Subcutaneous abdominal adipose tissue (tissue), 5 donors: Measurements from ENCODE around the gene CKLF.

Experiments
- H3K27ac ChIP-seq: one replicate; pipeline ENCODE4 v1.7.0; 2013; ENCODE audit warnings: low read depth, mild to moderate bottlenecking, inconsistent platforms, low read length, moderate library complexity
- H3K27me3 ChIP-seq, 5 donors: one replicate each; pipeline ENCODE4 v1.7.0; 2013; ENCODE audit warnings: low read length in 5 of 5, inconsistent platforms in 1 of 5; ENCODE audit not compliant: control insufficient read depth in 5 of 5, insufficient read depth in 4 of 5
- H3K36me3 ChIP-seq, 5 donors: one replicate each; pipeline ENCODE4 v1.7.0; 2013; ENCODE audit warnings: low read length in 5 of 5; ENCODE audit not compliant: control insufficient read depth in 5 of 5, insufficient read depth in 5 of 5
- H3K4me1 ChIP-seq, 5 donors: one replicate each; pipeline ENCODE4 v1.7.0; 2013; ENCODE audit warnings: low read length in 5 of 5, mild to moderate bottlenecking in 3 of 5, moderate library complexity in 1 of 5; ENCODE audit not compliant: control insufficient read depth in 5 of 5, insufficient read depth in 5 of 5
- H3K4me3 ChIP-seq, 5 donors: one replicate each; pipeline ENCODE4 v1.7.0; 2013; ENCODE audit warnings: low read length in 5 of 5, low read depth in 1 of 5
- H3K9ac ChIP-seq, 5 donors: one replicate each; pipeline ENCODE4 v1.7.0; 2013; ENCODE audit warnings: low read length in 5 of 5, mild to moderate bottlenecking in 4 of 5, moderate library complexity in 3 of 5
- H3K9me3 ChIP-seq, 5 donors: one replicate each; pipeline ENCODE4 v1.7.0; 2013; ENCODE audit warnings: low read length in 5 of 5; ENCODE audit not compliant: control insufficient read depth in 5 of 5
- donor health status: healthy.
- donor health status: healthy.
- donor health status: healthy.
- donor health status: healthy.
- donor health status: healthy.

The CKLF gene

DNA sequence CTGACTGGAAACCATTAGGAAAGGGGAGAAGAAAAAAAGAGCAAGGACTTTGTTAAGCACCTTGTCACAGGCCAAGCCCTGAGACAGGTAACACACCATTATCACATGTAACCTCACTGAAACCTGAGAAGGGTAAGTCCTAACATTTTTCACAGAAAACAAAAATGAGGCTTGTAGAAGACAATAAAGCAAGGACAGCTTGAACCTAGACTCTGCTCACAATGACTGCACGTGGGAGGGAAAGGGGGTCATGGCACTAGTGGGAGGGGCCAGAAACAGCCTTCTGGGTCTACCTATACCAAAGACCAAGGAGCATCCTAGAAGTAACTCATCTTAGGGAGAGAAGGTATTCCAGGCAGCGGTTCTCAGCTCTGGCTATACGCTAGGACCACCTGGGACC, 10.0 kb upstream of the CKLF start:
- H3K9ac ChIP-seq, result peak overlapping the region in 1 of 5 donors; percentile 58
- no peaks in the 10 kb centered on the region for H3K27me3 ChIP-seq
- peaks cover 3 to 56% (median 37%) of the 10 kb centered on the region in 5 donors for H3K36me3 ChIP-seq
- no peaks in the 10 kb centered on the region for H3K9me3 ChIP-seq
- peaks cover 0 to 33% (median 27%) of the 10 kb centered on the region in 5 donors for H3K4me1 ChIP-seq
- no peak overlapping the region for H3K4me3 ChIP-seq
- H3K27ac ChIP-seq, result peak overlapping the region; percentile 52

- H3K36me3 ChIP-seq, result peaks cover 3 to 47% (median 33%) of the 10 kb centered on the region in 5 donors
- no peak overlapping the region for H3K27ac ChIP-seq
- no peak overlapping the region for H3K4me3 ChIP-seq
- H3K4me1 ChIP-seq, result peaks cover 0 to 45% (median 38%) of the 10 kb centered on the region in 5 donors
- no peaks in the 10 kb centered on the region for H3K9me3 ChIP-seq
- peak overlapping the region in 2 of 5 donors; percentile 30 to 32 for H3K9ac ChIP-seq
- no peaks in the 10 kb centered on the region for H3K27me3 ChIP-seq
Measured at GRCh38 chr16:66543541-66543940, 8.8 kb upstream of the CKLF start.

GRCh38 chr16:66544016-66544757, 8.2 kb upstream of the CKLF start:
- H3K36me3 ChIP-seq, result peaks cover 3 to 41% (median 29%) of the 10 kb centered on the region in 5 donors
- H3K4me1 ChIP-seq, result peaks cover 0 to 51% (median 45%) of the 10 kb centered on the region in 5 donors
- H3K4me3 ChIP-seq, result no peak overlapping the region
- no peaks in the 10 kb centered on the region for H3K27me3 ChIP-seq
- no peak overlapping the region for H3K27ac ChIP-seq
- H3K9ac ChIP-seq, result peak overlapping the region in 2 of 5 donors; percentile 30 to 32
- no peaks in the 10 kb centered on the region for H3K9me3 ChIP-seq

DNA sequence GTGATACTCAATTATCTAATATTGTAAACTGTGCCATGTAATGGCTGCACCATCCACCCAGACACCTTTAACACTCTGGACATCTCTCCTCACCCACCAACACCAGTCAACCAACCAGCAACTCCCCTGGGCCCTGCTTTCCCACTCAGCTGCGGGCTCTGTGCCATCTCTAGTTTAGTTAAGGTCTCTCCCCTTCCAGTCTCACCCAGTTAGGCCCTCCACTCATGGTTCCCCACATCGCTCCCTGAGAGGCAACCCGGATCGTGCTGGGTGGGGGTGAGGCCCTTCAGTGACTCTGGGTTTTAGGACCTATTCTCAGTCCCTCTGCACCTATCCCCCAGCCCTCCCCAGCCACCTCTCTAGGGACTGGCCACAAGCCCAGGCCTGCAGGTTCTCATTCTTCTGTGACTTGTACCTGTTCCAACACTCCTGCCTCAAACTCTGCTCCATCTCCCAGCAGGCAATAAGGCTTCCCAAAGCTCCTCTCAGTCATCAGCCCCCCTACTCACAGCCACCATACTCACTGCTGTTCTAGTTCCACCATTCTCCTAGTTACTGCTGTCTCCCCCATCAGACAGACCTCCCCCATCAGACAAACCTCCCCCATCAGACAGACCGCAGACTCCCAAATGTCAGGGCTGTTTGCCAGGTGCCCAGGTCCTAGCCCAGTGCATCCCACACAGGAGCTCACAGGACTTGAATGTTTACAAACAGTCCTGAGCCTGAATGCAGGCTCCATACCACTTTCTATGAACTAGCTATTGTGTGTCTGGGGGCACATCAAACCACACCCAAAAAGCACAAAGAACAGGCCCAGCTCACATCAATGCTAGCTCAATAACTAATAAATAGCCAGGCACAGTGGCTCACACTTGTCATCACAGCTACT, 5.0 kb upstream of the CKLF start:
- H3K4me3 ChIP-seq, result no peak overlapping the region
- peak overlapping the region; percentile 11 for H3K27ac ChIP-seq
- H3K27me3 ChIP-seq, result no peaks in the 10 kb centered on the region
- H3K4me1 ChIP-seq, result peaks cover 3 to 64% (median 56%) of the 10 kb centered on the region in 5 donors
- peaks cover 0 to 31% (median 15%) of the 10 kb centered on the region in 5 donors for H3K36me3 ChIP-seq
- H3K9me3 ChIP-seq, result no peaks in the 10 kb centered on the region
- H3K9ac ChIP-seq, result no peak overlapping the region

- H3K4me1 ChIP-seq, result peaks cover 3 to 66% (median 59%) of the 10 kb centered on the region in 5 donors
- H3K27ac ChIP-seq, result peak overlapping the region; percentile 88
- no peaks in the 10 kb centered on the region for H3K27me3 ChIP-seq
- no peaks in the 10 kb centered on the region for H3K9me3 ChIP-seq
- H3K36me3 ChIP-seq, result peaks cover 0 to 30% (median 14%) of the 10 kb centered on the region in 5 donors
- peak overlapping the region in 2 of 5 donors; percentile 15 to 91 for H3K9ac ChIP-seq
- peak overlapping the region in 2 of 5 donors; percentile 48 to 83 for H3K4me3 ChIP-seq
Measured at GRCh38 chr16:66548068-66548467, 4.3 kb upstream of the CKLF start.

- Histone ChIP-seq H3K27me3 (no peaks in the 10 kb centered on the region), H3K27ac (peak overlapping the region; percentile 88), H3K4me3 (peak overlapping the region; percentile 49 to 90 (median 84)), H3K9ac (peak overlapping the region in 4 of 5 donors; percentile 71 to 91 (median 85)), H3K9me3 (no peaks in the 10 kb centered on the region), H3K36me3 (peaks cover 0 to 23% (median 12%) of the 10 kb centered on the region in 5 donors), H3K4me1 (peaks cover 3 to 66% (median 61%) of the 10 kb centered on the region in 5 donors)
Measured at GRCh38 chr16:66548868-66549267, 3.5 kb upstream of the CKLF start.

GRCh38 chr16:66549284-66550131, 2.9 kb upstream of the CKLF start, which contains the start of gene TK2:
Gene TK2, minus strand, starts transcription at chr16:66550122. Its CDS starts 61 bp downstream, at chr16:66550061.
- H3K4me3 ChIP-seq, result peak within 1 kb of the TSS; percentile 81 to 90 (median 84)

GRCh38 chr16:66551348-66551759, 1.0 kb upstream of the CKLF start:
- no peaks in the 10 kb centered on the region for H3K9me3 ChIP-seq
- H3K27me3 ChIP-seq, result no peaks in the 10 kb centered on the region
- peaks cover 0 to 13% (median 9%) of the 10 kb centered on the region in 5 donors for H3K36me3 ChIP-seq
- H3K9ac ChIP-seq, result peak overlapping the region in 2 of 5 donors; percentile 1 to 7
- H3K27ac ChIP-seq, result peak overlapping the region; percentile 79
- H3K4me1 ChIP-seq, result peaks cover 3 to 76% (median 69%) of the 10 kb centered on the region in 5 donors
- H3K4me3 ChIP-seq, result peak overlapping the region in 2 of 5 donors; percentile 1 to 85

More at GRCh38 chr16:66549284-66550131, 2.9 kb upstream of the CKLF start, which contains the start of gene TK2:
- Histone ChIP-seq H3K27me3 (no peaks in the 10 kb centered on the region), H3K9me3 (no peaks in the 10 kb centered on the region), H3K9ac (peak within 1 kb of the TSS; percentile 71 to 91 (median 89)), H3K27ac (peak within 1 kb of the TSS; percentile 88), H3K36me3 (peaks cover 0 to 20% (median 10%) of the 10 kb centered on the region in 5 donors), H3K4me1 (peaks cover 3 to 71% (median 67%) of the 10 kb centered on the region in 5 donors)

DNA sequence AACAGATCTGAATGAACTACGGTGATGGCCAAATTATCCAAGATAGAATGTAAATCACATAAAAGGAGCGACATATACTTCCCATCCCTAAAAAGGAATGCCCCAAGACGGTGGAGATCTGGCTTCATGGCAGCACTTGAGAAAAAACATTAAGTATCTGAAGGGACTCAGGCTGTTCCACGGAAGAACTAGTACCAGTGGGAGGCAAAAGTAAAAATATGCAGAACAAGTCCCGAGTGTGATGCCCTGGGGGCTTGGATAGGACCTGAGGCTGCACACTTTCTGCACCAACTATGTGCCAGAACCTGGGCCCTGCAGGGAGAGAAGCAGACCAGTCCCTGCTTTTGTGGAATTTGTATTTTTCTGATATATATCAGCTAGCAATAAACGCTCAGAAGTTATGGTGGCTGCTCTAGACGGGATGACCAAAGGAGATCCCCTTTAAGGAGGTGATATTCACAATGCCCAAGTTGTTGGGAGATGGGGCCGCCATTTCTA, 539 bp upstream of the CKLF start:
- Histone ChIP-seq H3K4me1 (peaks cover 3 to 81% (median 72%) of the 10 kb centered on the region in 5 donors), H3K9ac (peak overlapping the region; percentile 22 to 86 (median 84)), H3K27me3 (no peaks in the 10 kb centered on the region), H3K27ac (peak overlapping the region; percentile 79), H3K4me3 (peak overlapping the region; percentile 68 to 91 (median 85)), H3K9me3 (no peaks in the 10 kb centered on the region), H3K36me3 (peaks cover 0 to 10% (median 8%) of the 10 kb centered on the region in 5 donors)
